Loucy (cell line): Measurements from ENCODE around the gene KRT14.

Source experiments
- H2AFZ ChIP-seq: fragments of 200-600 bp; sonication (generic); 2 replicates; pipeline ENCODE4 v1.6.0; 2016; ENCODE audit warnings: antibody characterized with exemption, mild to moderate bottlenecking, low read length, moderate library complexity
- H3F3A ChIP-seq: fragments of 200-600 bp; 2 replicates; pipeline ENCODE4 v1.6.0; 2016; ENCODE audit warnings: antibody characterized with exemption, low read depth, mild to moderate bottlenecking
- H3K27me3 ChIP-seq: fragments of 200-600 bp; sonication (generic); 2 replicates; pipeline ENCODE4 v1.6.1; 2014; ENCODE audit warnings: low read length, mild to moderate bottlenecking; ENCODE audit not compliant: insufficient read depth, poor library complexity, severe bottlenecking
- H3K36me3 ChIP-seq: fragments of 200-600 bp; sonication (generic); 2 replicates; pipeline ENCODE4 v1.6.1; 2016; ENCODE audit warnings: low read length; ENCODE audit not compliant: insufficient read depth
- H3K4me1 ChIP-seq: fragments of 200-600 bp; sonication (generic); 2 replicates; pipeline ENCODE4 v1.5.1; 2014; ENCODE audit warnings: low read length, mild to moderate bottlenecking; ENCODE audit not compliant: insufficient read depth, poor library complexity, severe bottlenecking
- H3K4me2 ChIP-seq: fragments of 200-600 bp; sonication (generic); 2 replicates; pipeline ENCODE4 v1.6.0; 2014; ENCODE audit warnings: antibody characterized with exemption, low read length, low read depth, mild to moderate bottlenecking; ENCODE audit not compliant: poor library complexity, severe bottlenecking
- H3K4me3 ChIP-seq: fragments of 200-600 bp; sonication (generic); 2 replicates; pipeline ENCODE4 v1.5.1; 2014; ENCODE audit warnings: low read length, mild to moderate bottlenecking, mixed read lengths; ENCODE audit not compliant: poor library complexity, severe bottlenecking
- H3K79me2 ChIP-seq: fragments of 200-600 bp; sonication (generic); 2 replicates; pipeline ENCODE4 v1.6.1; 2014; ENCODE audit warnings: low read length; ENCODE audit not compliant: insufficient read depth
- H3K9ac ChIP-seq: fragments of 200-600 bp; sonication (generic); 2 replicates; pipeline ENCODE4 v1.6.0; 2014; ENCODE audit warnings: mild to moderate bottlenecking, low read depth, low read length, moderate library complexity; ENCODE audit not compliant: poor library complexity, severe bottlenecking
- H3K9me2 ChIP-seq: fragments of 200-600 bp; sonication (generic); replicated peaks from 2 replicates; pipeline ENCODE4 v1.6.1; 2016; ENCODE audit warnings: low read depth, low read length, mixed read lengths
- H3K9me3 ChIP-seq: fragments of 200-600 bp; sonication (generic); 2 replicates; pipeline ENCODE4 v1.6.1; 2014; ENCODE audit warnings: mild to moderate bottlenecking, antibody characterized with exemption, low read length, low read depth; ENCODE audit not compliant: insufficient read depth
- H4K20me1 ChIP-seq: fragments of 200-600 bp; sonication (generic); 2 replicates; pipeline ENCODE4 v1.6.0; 2014; ENCODE audit warnings: antibody characterized with exemption, low read length, mild to moderate bottlenecking; ENCODE audit not compliant: insufficient read depth, poor library complexity, severe bottlenecking
- EZH2phosphoT487 ChIP-seq: fragments of 200-600 bp; IDR thresholded peaks from 2 replicates; pipeline ENCODE4 v1.6.1; 2018; ENCODE audit warnings: antibody characterized with exemption, mild to moderate bottlenecking, moderate library complexity, borderline replicate concordance
- TF ChIP-seq, protein P1 (sequence below): fragments of 200-600 bp; sonication (generic); conservative IDR thresholded peaks from 2 replicates; pipeline ENCODE4 v1.5.1; 2014; ENCODE audit warnings: mild to moderate bottlenecking, antibody characterized with exemption, low read length

The KRT14 gene

GRCh38 chr17:41534899-41535546 is 51.7 kb downstream of the KRT14 start:
- no peaks in the 10 kb centered on the region for H3K27me3 ChIP-seq

GRCh38 chr17:41533613-41534012 is 53.1 kb downstream of the KRT14 start:
- H3K4me1 ChIP-seq = no peaks in the 10 kb centered on the region
- no peaks in the 10 kb centered on the region for H3K79me2 ChIP-seq
- H4K20me1 ChIP-seq = no peaks in the 10 kb centered on the region
- no peak overlapping the region for H2AFZ ChIP-seq
- H3K4me3 ChIP-seq = no peak overlapping the region
- no peaks in the 10 kb centered on the region for H3K36me3 ChIP-seq
- H3K9me2 ChIP-seq = no peaks in the 10 kb centered on the region
- TF ChIP-seq, protein P1, sequence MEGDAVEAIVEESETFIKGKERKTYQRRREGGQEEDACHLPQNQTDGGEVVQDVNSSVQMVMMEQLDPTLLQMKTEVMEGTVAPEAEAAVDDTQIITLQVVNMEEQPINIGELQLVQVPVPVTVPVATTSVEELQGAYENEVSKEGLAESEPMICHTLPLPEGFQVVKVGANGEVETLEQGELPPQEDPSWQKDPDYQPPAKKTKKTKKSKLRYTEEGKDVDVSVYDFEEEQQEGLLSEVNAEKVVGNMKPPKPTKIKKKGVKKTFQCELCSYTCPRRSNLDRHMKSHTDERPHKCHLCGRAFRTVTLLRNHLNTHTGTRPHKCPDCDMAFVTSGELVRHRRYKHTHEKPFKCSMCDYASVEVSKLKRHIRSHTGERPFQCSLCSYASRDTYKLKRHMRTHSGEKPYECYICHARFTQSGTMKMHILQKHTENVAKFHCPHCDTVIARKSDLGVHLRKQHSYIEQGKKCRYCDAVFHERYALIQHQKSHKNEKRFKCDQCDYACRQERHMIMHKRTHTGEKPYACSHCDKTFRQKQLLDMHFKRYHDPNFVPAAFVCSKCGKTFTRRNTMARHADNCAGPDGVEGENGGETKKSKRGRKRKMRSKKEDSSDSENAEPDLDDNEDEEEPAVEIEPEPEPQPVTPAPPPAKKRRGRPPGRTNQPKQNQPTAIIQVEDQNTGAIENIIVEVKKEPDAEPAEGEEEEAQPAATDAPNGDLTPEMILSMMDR = no peak
- no peak for TF ChIP-seq EZH2phosphoT487
- no peaks in the 10 kb centered on the region for H3F3A ChIP-seq
- no peaks in the 10 kb centered on the region for H3K27me3 ChIP-seq
- no peak overlapping the region for H3K4me2 ChIP-seq
- H3K9me3 ChIP-seq = no peaks in the 10 kb centered on the region
- no peak overlapping the region for H3K9ac ChIP-seq

More at GRCh38 chr17:41534899-41535546, 51.7 kb downstream of the KRT14 start:
- no peaks in the 10 kb centered on the region for H4K20me1 ChIP-seq
- H3K4me1 ChIP-seq = no peaks in the 10 kb centered on the region
- no peaks in the 10 kb centered on the region for H3K9me3 ChIP-seq
- no peaks in the 10 kb centered on the region for H3F3A ChIP-seq
- no peak overlapping the region for H3K9ac ChIP-seq
- H3K36me3 ChIP-seq = no peaks in the 10 kb centered on the region
- H3K9me2 ChIP-seq = no peaks in the 10 kb centered on the region
- TF ChIP-seq EZH2phosphoT487 = no peak
- TF ChIP-seq, protein P1 = no peak
- no peak overlapping the region for H3K4me3 ChIP-seq
- no peak overlapping the region for H2AFZ ChIP-seq
- H3K79me2 ChIP-seq = no peaks in the 10 kb centered on the region
- H3K4me2 ChIP-seq = no peak overlapping the region

- no peak overlapping the region for H2AFZ ChIP-seq
- no peaks in the 10 kb centered on the region for H3F3A ChIP-seq
- TF ChIP-seq, protein P1 = no peak
- TF ChIP-seq EZH2phosphoT487 = no peak
- H3K4me2 ChIP-seq = no peak overlapping the region
- no peaks in the 10 kb centered on the region for H3K9me3 ChIP-seq
- H3K4me1 ChIP-seq = no peaks in the 10 kb centered on the region
- no peaks in the 10 kb centered on the region for H3K27me3 ChIP-seq
- no peaks in the 10 kb centered on the region for H3K79me2 ChIP-seq
- H3K9me2 ChIP-seq = no peaks in the 10 kb centered on the region
- H3K36me3 ChIP-seq = no peaks in the 10 kb centered on the region
- H3K4me3 ChIP-seq = no peak overlapping the region
- no peak overlapping the region for H3K9ac ChIP-seq
- no peaks in the 10 kb centered on the region for H4K20me1 ChIP-seq
Measured at GRCh38 chr17:41532947-41533570, 53.6 kb downstream of the KRT14 start.
